DOHH2 (cell line): ENCODE data around the gene TECR.

ENCODE experiments used
- CTCF ChIP-seq: fragments of 200-600 bp; sonication (generic); IDR thresholded peaks from one replicate; pipeline ENCODE4 v1.5.1; 2014; ENCODE audit warnings: antibody characterized with exemption, mild to moderate bottlenecking, low read depth, low read length; ENCODE audit not compliant: poor library complexity, severe bottlenecking
- EZH2phosphoT487 ChIP-seq: fragments of 200-600 bp; sonication (generic); IDR thresholded peaks from 2 replicates; pipeline ENCODE4 v1.6.1; 2017; ENCODE audit warnings: borderline replicate concordance, mild to moderate bottlenecking, antibody characterized with exemption, low read length, moderate library complexity, mixed read lengths

- TF ChIP-seq CTCF: no peak
- TF ChIP-seq EZH2phosphoT487: no peak
These were observed 48.7 kb upstream of the TECR start for GRCh38 chr19:14480700-14481079.
